ENCODE results near the gene CISH. TPM values are rescaled to one million over a fixed set of nuclear protein-coding genes. Genes with fewer than 3 reads are reported as not detected.

CISH gene
- total and polyA plus RNA-seq, 9 donors, result 6.2 to 28.0 (median 21.9) TPM

GRCh38 chr3:50562861-50563260 lies 48.7 kb downstream of the CISH start:
- DNase-seq, result no peak
- Histone ChIP-seq H3K9me3 (no peaks in the 10 kb centered on the region), H3K36me3 (no peaks in the 10 kb centered on the region), H3K4me1 (ENCODE audit: insufficient read depth) (peaks cover 6% of the 10 kb centered on the region), H3K27ac (no peak overlapping the region), H3K4me3 (no peak overlapping the region), H3K27me3 (no peaks in the 10 kb centered on the region)
- 74 to 81% (median 75%) methylated on average over 2 of the region's 2 CpGs for WGBS, 3 donors
- intact Hi-C loops (cut with DNase I), result no loop called here
- no peak for TF ChIP-seq CTCF (IDR thresholded peaks at IDR 0.05)
- no peak for TF ChIP-seq POLR2A (IDR thresholded peaks at IDR 0.05)
- no peak for TF ChIP-seq EP300 (IDR thresholded peaks at IDR 0.05)

GRCh38 chr3:50559702-50560101 lies 51.9 kb downstream of the CISH start:
- H3K4me3 ChIP-seq, result no peak overlapping the region
- no peaks in the 10 kb centered on the region for H3K9me3 ChIP-seq
- DNase-seq, result no peak
- H3K27me3 ChIP-seq, result no peaks in the 10 kb centered on the region
- TF ChIP-seq EP300 (IDR thresholded peaks at IDR 0.05) (no peak), POLR2A (IDR thresholded peaks at IDR 0.05) (no peak), CTCF (IDR thresholded peaks at IDR 0.05) (no peak)
- intact Hi-C loops (cut with DNase I), result loop anchor here in 1 of 4 donors (10.0 kb wide), 1 partner anchor 1945 kb away; no protein-coding TSS in a partner anchor
- H3K27ac ChIP-seq, result no peak overlapping the region
- H3K36me3 ChIP-seq, result no peaks in the 10 kb centered on the region
- no peaks in the 10 kb centered on the region for H3K4me1 ChIP-seq (ENCODE audit: insufficient read depth)

- intact Hi-C loops (cut with DNase I), result loop anchor here in 1 of 4 donors (10.0 kb wide), 1 partner anchor 1943 kb away; no protein-coding TSS in a partner anchor
- Histone ChIP-seq H3K27me3 (no peaks in the 10 kb centered on the region), H3K4me1 (ENCODE audit: insufficient read depth) (no peaks in the 10 kb centered on the region), H3K36me3 (no peaks in the 10 kb centered on the region), H3K9me3 (no peaks in the 10 kb centered on the region), H3K27ac (no peak overlapping the region), H3K4me3 (no peak overlapping the region)
- TF ChIP-seq CTCF (IDR thresholded peaks at IDR 0.05) (no peak), EP300 (IDR thresholded peaks at IDR 0.05) (no peak), POLR2A (IDR thresholded peaks at IDR 0.05) (no peak)
- 48 to 54% (median 49%) methylated on average over 7 of the region's 7 CpGs for WGBS, 3 donors
- no peak for DNase-seq
Observed at GRCh38 chr3:50557915-50558314, 53.7 kb downstream of the CISH start.

- TF ChIP-seq POLR2A (IDR thresholded peaks at IDR 0.05) (no peak), CTCF (IDR thresholded peaks at IDR 0.05) (no peak), EP300 (IDR thresholded peaks at IDR 0.05) (no peak)
- intact Hi-C loops (cut with DNase I), result loop anchor here in 1 of 4 donors (10.0 kb wide), 1 partner anchor 1942 kb away; no protein-coding TSS in a partner anchor
Observed at GRCh38 chr3:50557106-50557505, 54.5 kb downstream of the CISH start.

More at GRCh38 chr3:50557106-50557505, 54.5 kb downstream of the CISH start:
- WGBS, 3 donors, result 34 to 40% (median 36%) methylated on average over 8 of the region's 8 CpGs
- Histone ChIP-seq H3K9me3 (no peaks in the 10 kb centered on the region), H3K27ac (no peak overlapping the region), H3K27me3 (no peaks in the 10 kb centered on the region), H3K36me3 (no peaks in the 10 kb centered on the region), H3K4me3 (no peak overlapping the region), H3K4me1 (ENCODE audit: insufficient read depth) (no peaks in the 10 kb centered on the region)
- DNase-seq, result no peak

Other genes starting within 250 kb of the CISH start
- gene CACNA2D2, start 108.1 kb downstream of the CISH start, total RNA-seq, result 1 to 10 TPM in 6 of 7 donors, under 1 TPM in 1; 0.95 to 8.6 (median 4.2) TPM
- 1 to 10 TPM; 1.8 to 2.8 TPM for gene CACNA2D2, start 108.1 kb downstream of the CISH start, polyA plus RNA-seq
- gene C3orf18, start 44.0 kb downstream of the CISH start, total RNA-seq, result 10 to 100 TPM; 10.7 to 24.1 (median 17.7) TPM
- 10 to 100 TPM; 13.0 to 17.5 TPM for gene C3orf18, start 44.0 kb downstream of the CISH start, polyA plus RNA-seq
- 10 to 100 TPM in 5 of 7 donors, 1 to 10 TPM in 2; 6.8 to 35.3 (median 24.7) TPM for gene HEMK1, start 42.3 kb downstream of the CISH start, total RNA-seq
- 10 to 100 TPM in 1 of 2 donors, 1 to 10 TPM in 1; 7.7 to 17.3 TPM for gene HEMK1, start 42.3 kb downstream of the CISH start, polyA plus RNA-seq
- gene MAPKAPK3, start 5.4 kb upstream of the CISH start, total RNA-seq, result 10 to 100 TPM; 16.9 to 34.6 (median 29.3) TPM
- gene MAPKAPK3, start 5.4 kb upstream of the CISH start, polyA plus RNA-seq, result 10 to 100 TPM; 15.8 to 44.7 TPM
- under 1 TPM in 6 of 7 donors, not detected in 1; 0.17 to 0.71 (median 0.27) TPM for gene DOCK3, start 63.2 kb upstream of the CISH start, total RNA-seq
- gene DOCK3, start 63.2 kb upstream of the CISH start, polyA plus RNA-seq, result under 1 TPM; 0.04 to 0.67 TPM

Data from ovary (tissue), 9 donors.